Measurements from ENCODE around the gene NACC2.
A peak's percentile ranks its signal among the peaks of the same experiment; 100 is the strongest.

Gene NACC2

GRCh38 chr9:136007934-136008692, 87.0 kb downstream of the NACC2 start:
- DNase-seq = no peak

- DNase-seq = no peak
Measured at GRCh38 chr9:136007276-136007933, 87.7 kb downstream of the NACC2 start.

- DNase-seq = no peak
Measured at GRCh38 chr9:136006169-136006568, 88.9 kb downstream of the NACC2 start.

- DNase-seq = no peak
Measured at GRCh38 chr9:136004712-136005111, 90.4 kb downstream of the NACC2 start.

- DNase-seq = no peak
Measured at GRCh38 chr9:136004219-136004618, 90.9 kb downstream of the NACC2 start.

GRCh38 chr9:136003411-136004218, 91.5 kb downstream of the NACC2 start:
- no peak for DNase-seq

GRCh38 chr9:136002881-136003280, 92.2 kb downstream of the NACC2 start:
- DNase-seq = no peak

- no peak for DNase-seq
Measured at GRCh38 chr9:136002215-136002614, 92.9 kb downstream of the NACC2 start.

GRCh38 chr9:136001231-136001630, 93.9 kb downstream of the NACC2 start:
- DNase-seq = no peak

GRCh38 chr9:135998410-135999071, 96.5 kb downstream of the NACC2 start:
- DNase-seq = no peak

- DNase-seq = no peak
Measured at GRCh38 chr9:135998016-135998380, 97.1 kb downstream of the NACC2 start.

GRCh38 chr9:135997090-135998015, 97.7 kb downstream of the NACC2 start:
- DNase-seq = no peak

GRCh38 chr9:135995816-135996215, 99.3 kb downstream of the NACC2 start:
- DNase-seq = no peak

- DNase-seq = no peak
Measured at GRCh38 chr9:135994501-135995192, 100.4 kb downstream of the NACC2 start.

- DNase-seq = no peak
Measured at GRCh38 chr9:135993765-135994500, 101.2 kb downstream of the NACC2 start.

GRCh38 chr9:135993409-135993742, 101.7 kb downstream of the NACC2 start:
- DNase-seq = no peak

GRCh38 chr9:135992486-135993408, 102.3 kb downstream of the NACC2 start:
- peak; percentile 78 for DNase-seq

GRCh38 chr9:135991771-135992170, 103.3 kb downstream of the NACC2 start:
- no peak for DNase-seq

Data from NCI-H774 (cell line).